GM21367 (cell line): ENCODE measurements around the gene PDE3A.

ENCODE experiments used
- ATAC-seq: cut with Tn5 transposase; IDR thresholded peaks from one replicate; pipeline ENCODE4 v1.9.1; 2021; ENCODE audit not compliant: unreplicated experiment

The PDE3A gene

GRCh38 chr12:20657496-20657895 lies 289.2 kb downstream of the PDE3A start:
- no peak for ATAC-seq

DNA sequence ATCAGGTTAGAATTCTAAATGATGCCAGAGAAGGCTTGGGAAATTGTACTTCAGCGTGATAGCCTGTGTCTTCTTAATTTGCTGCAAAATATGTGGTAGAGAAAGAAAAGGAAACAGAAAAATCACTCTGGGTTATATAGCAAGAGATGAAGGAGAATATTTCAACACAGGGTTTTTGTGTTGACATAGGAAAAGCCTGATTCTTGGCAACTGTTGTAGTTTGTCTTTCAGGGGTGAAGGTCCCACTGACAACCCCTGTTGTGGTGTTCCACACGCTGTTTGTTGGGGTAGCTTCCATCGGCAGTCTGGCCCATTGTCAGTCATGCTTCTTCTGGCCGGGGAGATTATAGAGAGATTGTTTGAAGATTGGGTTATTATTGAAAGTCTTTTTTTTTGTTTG lies 313.0 kb downstream of the PDE3A start:
- ATAC-seq, result no peak

DNA sequence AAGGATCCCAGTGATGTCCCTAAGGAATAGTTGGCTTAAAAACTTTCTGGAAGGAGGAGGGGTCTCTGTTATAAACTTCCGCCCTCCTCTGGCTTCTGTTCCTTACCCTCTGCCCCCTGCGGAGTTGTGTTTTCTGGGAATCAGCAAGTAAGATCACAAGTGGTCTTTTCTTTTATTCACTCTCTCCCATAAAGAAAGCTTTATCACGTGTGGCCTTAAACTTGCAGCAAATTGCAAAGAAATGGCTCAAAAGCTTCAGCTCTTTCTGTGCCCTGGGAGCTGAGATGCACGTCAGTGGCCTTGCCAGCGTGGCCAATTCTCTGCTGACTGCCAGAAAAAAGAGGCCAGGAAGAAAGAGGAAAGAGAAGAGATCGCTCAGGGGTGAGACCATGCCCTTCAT lies 326.9 kb downstream of the PDE3A start, which contains the start of gene SLCO1C1:
TSS of gene SLCO1C1 (plus strand) at position 101 of the 400 bp plus-strand sequence. CDS start 4,245 bp downstream, outside the sequence.
- ATAC-seq, result no peak

DNA sequence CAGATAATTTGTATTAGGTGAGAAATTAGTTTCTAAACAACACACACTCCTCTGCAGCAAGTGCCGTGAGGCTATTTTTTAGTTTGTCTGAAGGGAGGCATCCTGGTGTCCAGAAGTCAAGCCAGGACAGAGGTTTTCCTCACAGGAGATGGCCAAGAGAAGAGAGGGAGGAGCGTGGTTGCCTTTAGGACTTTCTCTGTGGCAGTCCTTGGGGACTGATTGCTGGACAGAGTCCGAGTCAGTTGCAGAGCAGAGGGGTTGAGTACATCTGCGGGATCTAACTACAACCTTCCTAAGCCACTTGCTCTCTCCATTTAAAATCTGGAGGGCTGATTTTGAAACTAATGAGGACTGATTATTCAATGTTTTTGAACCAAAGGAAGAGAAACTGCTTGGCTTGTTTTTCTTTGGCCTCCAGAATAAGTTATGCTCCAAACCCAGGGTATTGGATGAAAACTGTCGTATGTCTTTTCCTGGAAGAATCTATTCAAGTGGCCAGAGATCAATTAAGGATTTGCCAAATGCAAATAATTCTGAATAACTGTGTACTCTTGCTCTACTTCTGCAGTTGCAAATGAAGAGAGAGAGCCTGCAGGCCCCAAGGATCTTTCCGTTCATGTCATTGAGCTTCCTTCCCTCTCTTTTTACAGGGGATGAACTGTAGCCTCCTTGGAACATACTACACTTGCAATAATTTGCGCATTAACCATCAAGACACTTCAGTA lies 328.0 kb downstream of the PDE3A start:
- ATAC-seq, result no peak

DNA sequence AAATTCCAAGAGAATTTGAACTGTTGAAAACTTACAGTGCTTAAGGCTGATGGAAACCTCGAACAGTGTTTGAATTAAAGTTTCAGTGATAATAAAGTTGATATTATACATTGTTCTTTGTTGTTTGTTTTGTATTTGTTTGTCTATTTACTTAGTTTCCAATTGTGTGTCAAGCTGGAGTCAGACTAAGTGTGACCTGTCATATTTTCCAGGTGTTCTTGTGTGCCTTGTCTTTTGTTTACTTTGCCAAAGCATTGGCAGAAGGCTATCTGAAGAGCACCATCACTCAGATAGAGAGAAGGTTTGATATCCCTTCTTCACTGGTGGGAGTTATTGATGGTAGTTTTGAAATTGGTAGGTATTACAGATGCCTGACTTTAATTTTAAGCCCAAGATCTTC lies 332.8 kb downstream of the PDE3A start:
- ATAC-seq, result no peak

DNA sequence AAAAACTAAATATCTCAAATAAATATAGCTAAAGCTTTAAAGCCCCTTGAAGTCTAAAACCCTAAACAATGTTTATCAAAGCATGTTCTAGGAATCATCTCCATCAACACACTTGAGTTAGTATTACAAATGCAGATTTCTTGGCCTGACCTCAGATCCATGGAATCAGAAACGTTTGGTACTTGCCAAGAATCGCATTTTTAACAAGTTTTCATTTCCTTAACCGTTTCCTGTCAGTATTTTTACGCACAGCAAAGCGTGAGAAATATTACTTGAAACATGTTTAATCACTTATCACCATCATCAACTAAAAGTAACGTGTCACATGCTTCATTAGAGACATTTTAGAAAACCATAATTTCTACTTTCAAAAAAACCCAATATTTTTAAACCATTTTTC lies 336.5 kb downstream of the PDE3A start:
- ATAC-seq, result no peak

DNA sequence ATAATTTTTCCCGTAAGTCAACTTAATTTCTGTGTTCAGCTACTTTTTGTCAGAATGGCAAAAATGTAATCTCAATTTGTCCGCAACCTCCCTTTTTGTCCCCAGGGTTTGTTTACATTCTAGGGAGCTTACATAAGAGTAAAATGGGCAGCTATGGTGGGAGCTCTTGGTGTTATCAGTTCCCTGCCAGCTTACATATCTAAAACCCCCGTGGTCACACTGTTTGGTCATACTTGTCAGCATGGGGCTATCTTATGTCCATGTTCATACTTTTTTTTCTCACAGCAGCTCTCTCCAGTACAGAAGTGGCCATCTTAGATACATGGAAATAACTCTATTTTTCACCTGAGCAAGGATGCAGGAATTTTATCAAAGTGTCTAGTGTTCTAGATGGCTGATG lies 343.5 kb downstream of the PDE3A start:
- ATAC-seq, result no peak

GRCh38 chr12:20716037-20716436 lies 347.7 kb downstream of the PDE3A start:
- no peak for ATAC-seq

DNA sequence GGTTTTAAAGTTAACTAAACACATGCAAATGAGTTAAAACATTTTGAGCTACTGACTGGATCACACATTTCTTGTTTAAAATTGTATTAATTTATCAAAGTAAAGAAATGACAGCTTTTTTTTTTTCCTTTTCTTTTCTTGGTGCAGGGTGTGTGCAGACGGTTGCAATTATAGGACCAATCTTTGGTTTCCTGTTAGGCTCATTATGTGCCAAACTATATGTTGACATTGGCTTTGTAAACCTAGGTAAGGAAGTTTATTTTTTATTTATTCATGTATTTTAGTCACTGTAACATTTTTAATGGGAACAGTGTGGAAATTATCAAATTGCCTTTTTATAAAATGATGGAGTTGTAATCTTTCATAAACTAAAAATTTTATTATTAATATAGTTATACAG lies 348.6 kb downstream of the PDE3A start:
- ATAC-seq, result no peak

DNA sequence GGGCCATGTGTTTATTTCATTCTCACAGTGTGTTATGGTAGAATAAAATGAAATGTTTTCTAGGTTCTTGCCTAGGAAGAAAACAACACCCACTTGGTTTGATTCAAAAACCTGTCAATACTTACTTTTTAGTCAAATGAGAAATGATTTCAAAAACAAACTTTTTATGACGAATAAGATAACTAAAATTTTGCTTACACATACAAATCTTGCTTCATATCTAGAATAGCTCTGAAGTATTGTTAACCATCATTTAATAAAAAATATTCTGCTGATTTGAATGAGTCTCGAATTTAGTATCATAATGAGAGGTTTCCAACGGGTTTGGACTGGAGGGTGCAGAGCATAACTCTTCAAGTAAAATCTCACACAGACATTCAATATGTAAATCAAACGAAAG lies 350.0 kb downstream of the PDE3A start:
- no peak for ATAC-seq

GRCh38 chr12:20722142-20722541 lies 353.8 kb downstream of the PDE3A start:
- no peak for ATAC-seq

DNA sequence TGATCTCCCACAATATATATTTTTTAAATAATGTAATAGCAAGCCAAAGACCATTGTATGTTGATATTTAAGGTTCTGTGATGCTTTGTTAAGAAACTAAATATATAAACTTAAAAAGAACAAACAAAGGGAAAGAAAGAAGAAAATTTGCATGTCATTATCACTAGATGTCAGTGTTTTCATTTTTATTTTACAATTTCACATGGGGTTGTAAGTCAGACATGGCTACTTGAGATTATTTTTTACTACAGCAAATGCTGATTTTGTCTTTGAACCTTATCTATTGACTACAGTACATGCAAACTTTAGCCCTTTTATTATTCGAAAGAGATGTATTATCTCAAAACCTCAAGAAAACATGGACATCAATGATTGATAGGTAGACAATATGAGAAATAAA lies 362.9 kb downstream of the PDE3A start:
- no peak for ATAC-seq
